ENCODE data around the gene PRR9.

- TF ChIP-seq, protein P1, sequence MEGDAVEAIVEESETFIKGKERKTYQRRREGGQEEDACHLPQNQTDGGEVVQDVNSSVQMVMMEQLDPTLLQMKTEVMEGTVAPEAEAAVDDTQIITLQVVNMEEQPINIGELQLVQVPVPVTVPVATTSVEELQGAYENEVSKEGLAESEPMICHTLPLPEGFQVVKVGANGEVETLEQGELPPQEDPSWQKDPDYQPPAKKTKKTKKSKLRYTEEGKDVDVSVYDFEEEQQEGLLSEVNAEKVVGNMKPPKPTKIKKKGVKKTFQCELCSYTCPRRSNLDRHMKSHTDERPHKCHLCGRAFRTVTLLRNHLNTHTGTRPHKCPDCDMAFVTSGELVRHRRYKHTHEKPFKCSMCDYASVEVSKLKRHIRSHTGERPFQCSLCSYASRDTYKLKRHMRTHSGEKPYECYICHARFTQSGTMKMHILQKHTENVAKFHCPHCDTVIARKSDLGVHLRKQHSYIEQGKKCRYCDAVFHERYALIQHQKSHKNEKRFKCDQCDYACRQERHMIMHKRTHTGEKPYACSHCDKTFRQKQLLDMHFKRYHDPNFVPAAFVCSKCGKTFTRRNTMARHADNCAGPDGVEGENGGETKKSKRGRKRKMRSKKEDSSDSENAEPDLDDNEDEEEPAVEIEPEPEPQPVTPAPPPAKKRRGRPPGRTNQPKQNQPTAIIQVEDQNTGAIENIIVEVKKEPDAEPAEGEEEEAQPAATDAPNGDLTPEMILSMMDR (IDR thresholded peaks at IDR 0.05): no peak
- no peak for TF ChIP-seq ZFX (IDR thresholded peaks at IDR 0.05; ENCODE audit: borderline replicate concordance)
Measured at GRCh38 chr1:153246018-153246417, 28.6 kb downstream of the PRR9 start.
